Neuron (in vitro differentiated cells): ENCODE data around the gene C9orf153.
"Not testable (repeated sequence)": the region's sequence is repeated elsewhere in the genome, so short reads cannot be mapped to it uniquely, and the experiment has no call there.

Experiments
- H2AFZ ChIP-seq: one replicate; pipeline ENCODE4 v1.6.1; 2013; ENCODE audit warnings: low read depth, mild to moderate bottlenecking, inconsistent platforms, low read length, moderate library complexity
- H3K27me3 ChIP-seq: one replicate; pipeline ENCODE4 v1.6.1; 2013; ENCODE audit warnings: low read length; ENCODE audit not compliant: insufficient read depth
- H3K36me3 ChIP-seq: one replicate; pipeline ENCODE4 v1.6.1; 2013; ENCODE audit warnings: low read length; ENCODE audit not compliant: insufficient read depth
- H3K4me1 ChIP-seq: one replicate; pipeline ENCODE4 v1.6.1; 2013; ENCODE audit warnings: low read length; ENCODE audit not compliant: insufficient read depth
- H3K4me3 ChIP-seq: 2 replicates; pipeline ENCODE4 v1.5.1; 2013; ENCODE audit warnings: mild to moderate bottlenecking, low read length, moderate library complexity
- H3K9me3 ChIP-seq: one replicate; pipeline ENCODE4 v1.6.1; 2013; ENCODE audit warnings: low read length

The C9orf153 gene

DNA sequence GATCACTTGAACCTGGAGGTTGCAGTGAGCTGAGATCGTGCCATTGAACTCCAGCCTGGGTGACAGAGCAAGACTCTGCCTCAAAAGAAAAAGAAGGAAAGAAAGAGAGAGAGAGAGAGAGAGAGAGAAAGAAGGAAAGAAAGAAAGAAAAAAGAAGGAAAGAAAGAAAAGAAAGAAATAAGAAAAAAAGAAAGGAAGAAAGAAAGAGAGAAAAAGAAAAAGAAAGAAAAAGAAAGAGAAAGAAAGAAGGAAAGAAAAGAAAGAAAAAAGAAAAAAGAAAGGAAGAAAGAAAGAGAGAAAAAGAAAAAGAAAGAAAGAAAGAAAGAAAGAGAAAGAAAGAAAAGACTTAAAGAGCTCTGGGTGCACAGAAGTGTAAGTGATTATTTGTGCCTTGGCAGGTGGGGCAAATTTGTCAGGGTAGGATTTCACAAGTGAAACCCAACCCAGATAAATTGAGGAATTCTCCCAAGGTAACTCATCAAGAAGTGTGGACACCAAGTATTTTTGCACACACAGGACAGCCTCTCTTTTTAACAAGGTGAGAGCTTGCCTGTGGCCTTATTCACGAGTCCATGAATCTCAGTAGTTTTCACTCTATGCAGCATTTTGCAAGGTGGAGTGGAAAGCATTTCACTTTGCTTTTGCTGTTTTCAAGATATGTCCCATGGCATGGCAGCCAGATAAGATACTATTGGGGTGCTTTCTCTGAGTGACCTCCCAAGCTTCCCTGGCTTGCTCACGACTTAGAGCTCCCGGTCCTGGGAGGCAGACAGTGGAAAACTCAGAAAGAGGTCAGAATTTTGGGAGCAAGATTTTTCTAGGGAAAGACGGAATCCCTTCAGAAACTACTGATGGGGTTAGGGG lies 57.8 kb downstream of the C9orf153 start:
- no peaks in the 10 kb centered on the region for H3K27me3 ChIP-seq
- H3K4me3 ChIP-seq: no peak overlapping the region

DNA sequence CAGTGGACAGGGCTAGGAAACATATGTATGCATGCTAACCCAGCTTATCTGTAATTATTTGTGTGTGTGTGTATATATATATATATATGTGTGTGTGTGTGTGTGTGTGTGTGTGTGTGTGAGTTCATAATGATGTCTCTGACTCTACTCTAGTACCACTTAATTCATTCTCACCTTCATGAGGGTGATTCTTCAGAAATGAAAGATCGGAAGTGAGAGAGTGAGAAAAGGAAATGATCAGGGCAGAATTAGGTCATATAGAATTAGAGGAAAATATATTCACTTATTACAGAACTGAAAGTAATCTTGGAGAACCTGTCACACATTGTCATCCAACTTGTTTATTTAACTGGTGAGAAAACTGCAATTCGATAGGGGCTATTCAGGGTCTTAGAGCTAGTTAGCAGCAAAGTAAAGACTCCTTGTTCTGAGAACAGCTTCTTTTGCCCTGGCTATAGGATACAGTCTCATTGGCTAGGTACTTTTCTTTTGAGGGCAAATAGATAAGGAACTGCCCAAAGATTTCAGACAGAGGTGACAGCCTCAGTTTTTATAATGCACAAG lies 58.8 kb downstream of the C9orf153 start:
- Histone ChIP-seq H3K9me3 (peaks cover 2% of the 10 kb centered on the region), H3K4me3 (no peak overlapping the region), H2AFZ (no peak overlapping the region), H3K36me3 (no peaks in the 10 kb centered on the region), H3K27me3 (no peaks in the 10 kb centered on the region), H3K4me1 (no peaks in the 10 kb centered on the region)

More for the DNA sequence above, 57.8 kb downstream of the C9orf153 start:
- Histone ChIP-seq H2AFZ (no peak overlapping the region), H3K4me1 (no peaks in the 10 kb centered on the region), H3K9me3 (peaks cover 2% of the 10 kb centered on the region), H3K36me3 (no peaks in the 10 kb centered on the region)

DNA sequence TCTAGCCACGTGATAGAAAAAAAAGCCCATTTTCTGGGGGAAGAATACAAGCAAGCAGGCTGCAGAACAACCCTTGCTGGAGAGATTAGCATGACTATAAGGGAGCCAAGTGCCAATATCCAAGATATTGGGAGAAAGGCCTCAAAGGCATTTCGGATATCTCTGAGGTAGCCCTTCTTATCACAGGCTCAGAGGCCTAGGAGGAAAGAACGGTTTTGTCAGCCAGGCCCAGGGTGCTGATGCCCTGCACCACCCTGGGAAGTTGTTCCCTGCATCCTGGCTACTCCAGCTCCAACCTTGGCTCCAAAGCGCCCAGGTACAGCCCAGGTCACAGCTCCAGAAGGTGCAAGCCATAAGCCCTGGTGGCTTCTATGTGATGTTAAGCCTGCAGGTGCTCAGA lies 66.4 kb downstream of the C9orf153 start:
- H3K36me3 ChIP-seq: no peaks in the 10 kb centered on the region
- H2AFZ ChIP-seq: no peak overlapping the region
- no peaks in the 10 kb centered on the region for H3K4me1 ChIP-seq
- no peak overlapping the region for H3K4me3 ChIP-seq
- H3K27me3 ChIP-seq: no peaks in the 10 kb centered on the region
- H3K9me3 ChIP-seq: peaks cover 5% of the 10 kb centered on the region

- not testable (repeated sequence) for H3K4me3 ChIP-seq, H3K9me3 ChIP-seq, H2AFZ ChIP-seq, H3K27me3 ChIP-seq, H3K4me1 ChIP-seq, H3K36me3 ChIP-seq
Observed at GRCh38 chr9:86190700-86191099, 68.8 kb downstream of the C9orf153 start.

- no peak overlapping the region for H2AFZ ChIP-seq
- H3K36me3 ChIP-seq: no peaks in the 10 kb centered on the region
- H3K27me3 ChIP-seq: no peaks in the 10 kb centered on the region
- H3K4me3 ChIP-seq: no peak overlapping the region
- H3K9me3 ChIP-seq: peaks cover 3% of the 10 kb centered on the region
- H3K4me1 ChIP-seq: no peaks in the 10 kb centered on the region
Observed at GRCh38 chr9:86187121-86187520, 72.3 kb downstream of the C9orf153 start.

GRCh38 chr9:86186696-86187095 lies 72.8 kb downstream of the C9orf153 start:
- Histone ChIP-seq H3K9me3 (peaks cover 2% of the 10 kb centered on the region), H3K27me3 (no peaks in the 10 kb centered on the region), H3K4me1 (no peaks in the 10 kb centered on the region), H3K36me3 (no peaks in the 10 kb centered on the region), H3K4me3 (no peak overlapping the region), H2AFZ (no peak overlapping the region)

DNA sequence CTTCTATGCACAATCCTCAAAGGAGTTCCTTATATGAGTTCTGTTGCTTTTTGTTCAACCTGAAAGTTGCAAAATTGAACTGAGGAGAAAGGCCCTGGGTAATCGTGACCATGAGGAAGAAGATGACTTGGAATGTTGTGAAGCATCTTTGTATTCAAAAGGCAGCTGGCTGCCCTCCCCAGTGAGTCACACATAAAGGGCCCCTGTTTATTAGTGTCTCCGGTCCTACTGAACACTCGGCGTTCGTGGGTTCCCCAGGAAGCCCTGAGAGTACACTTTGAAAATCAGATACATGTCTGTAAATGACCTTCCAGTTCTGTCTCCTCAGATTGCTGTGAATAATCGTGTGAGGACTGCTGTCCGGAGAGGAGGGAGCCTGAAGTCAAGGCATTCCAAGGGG lies 73.6 kb downstream of the C9orf153 start:
- Histone ChIP-seq H3K4me3 (no peak overlapping the region), H2AFZ (no peak overlapping the region), H3K9me3 (peaks cover 1% of the 10 kb centered on the region), H3K4me1 (no peaks in the 10 kb centered on the region), H3K36me3 (no peaks in the 10 kb centered on the region), H3K27me3 (no peaks in the 10 kb centered on the region)

DNA sequence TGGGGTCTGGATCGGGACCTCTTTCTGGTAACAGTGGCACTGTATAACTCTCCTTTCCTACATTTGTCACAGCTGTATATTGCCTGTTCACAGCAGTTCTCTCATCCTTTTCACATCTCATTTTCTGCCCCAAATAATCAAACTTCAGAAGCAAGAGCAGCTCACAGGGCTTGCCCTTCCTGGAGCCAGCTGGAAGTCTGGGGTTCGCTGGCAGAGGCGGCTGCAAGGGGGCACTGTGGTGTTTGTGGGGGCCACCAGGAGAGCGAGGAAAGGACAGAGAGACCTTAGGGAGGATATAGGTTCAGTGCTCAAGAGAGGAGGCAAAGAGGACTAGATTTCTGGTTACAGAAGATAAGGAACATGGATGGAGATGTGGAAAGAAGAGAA lies 75.3 kb downstream of the C9orf153 start:
- no peak overlapping the region for H3K4me3 ChIP-seq
- no peaks in the 10 kb centered on the region for H3K36me3 ChIP-seq
- no peak overlapping the region for H2AFZ ChIP-seq
- H3K4me1 ChIP-seq: no peaks in the 10 kb centered on the region
- peaks cover 1% of the 10 kb centered on the region for H3K9me3 ChIP-seq
- H3K27me3 ChIP-seq: no peaks in the 10 kb centered on the region

DNA sequence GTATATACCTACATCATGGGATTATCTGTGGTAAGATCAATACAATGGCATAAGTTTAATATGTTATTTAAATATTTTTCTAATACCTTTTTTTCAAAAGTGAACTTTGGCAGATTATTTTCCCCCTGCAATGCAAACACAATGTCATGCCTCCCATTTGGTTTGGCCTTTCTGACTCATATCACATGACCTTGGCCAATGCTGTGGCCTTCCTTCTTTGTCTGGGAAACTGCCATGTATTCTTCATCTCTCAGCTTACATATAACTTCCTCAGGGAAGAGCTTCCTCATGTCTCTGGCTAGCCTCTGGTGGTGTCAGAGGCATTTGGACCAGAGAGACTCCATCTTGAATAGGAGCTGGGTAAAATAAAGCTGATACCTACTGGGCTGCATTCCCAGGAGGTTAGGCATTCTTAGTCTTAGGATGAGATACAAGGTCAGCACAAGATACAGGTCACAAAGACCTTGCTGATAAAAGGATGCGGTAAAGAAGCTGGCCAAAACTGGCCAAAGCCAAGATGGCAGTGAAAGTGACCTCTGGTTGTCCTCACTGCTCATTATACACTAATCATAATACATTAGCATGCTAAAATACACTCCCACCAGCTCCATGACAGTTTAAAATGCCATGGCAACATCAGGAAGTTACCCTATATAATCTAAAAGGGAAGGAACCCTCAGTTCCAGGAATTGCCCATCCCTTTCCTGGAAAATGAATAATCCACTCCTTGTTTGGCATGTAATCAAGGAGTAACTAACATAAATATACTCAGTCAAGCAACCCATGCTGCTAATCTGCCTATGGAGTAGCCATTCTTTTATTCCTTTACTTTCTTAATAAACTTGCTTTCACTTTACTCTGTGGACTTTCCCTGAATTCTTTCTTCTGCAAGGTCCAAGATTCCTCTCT lies 76.0 kb downstream of the C9orf153 start:
- Histone ChIP-seq H3K9me3 (no peaks in the 10 kb centered on the region), H3K36me3 (no peaks in the 10 kb centered on the region), H3K4me3 (no peak overlapping the region), H3K27me3 (no peaks in the 10 kb centered on the region), H3K4me1 (peaks cover 2% of the 10 kb centered on the region), H2AFZ (no peak overlapping the region)

GRCh38 chr9:86181379-86182315 lies 77.8 kb downstream of the C9orf153 start:
- no peaks in the 10 kb centered on the region for H3K36me3 ChIP-seq
- no peaks in the 10 kb centered on the region for H3K9me3 ChIP-seq
- no peak overlapping the region for H3K4me3 ChIP-seq
- H2AFZ ChIP-seq: no peak overlapping the region
- peaks cover 9% of the 10 kb centered on the region for H3K4me1 ChIP-seq
- H3K27me3 ChIP-seq: no peaks in the 10 kb centered on the region

DNA sequence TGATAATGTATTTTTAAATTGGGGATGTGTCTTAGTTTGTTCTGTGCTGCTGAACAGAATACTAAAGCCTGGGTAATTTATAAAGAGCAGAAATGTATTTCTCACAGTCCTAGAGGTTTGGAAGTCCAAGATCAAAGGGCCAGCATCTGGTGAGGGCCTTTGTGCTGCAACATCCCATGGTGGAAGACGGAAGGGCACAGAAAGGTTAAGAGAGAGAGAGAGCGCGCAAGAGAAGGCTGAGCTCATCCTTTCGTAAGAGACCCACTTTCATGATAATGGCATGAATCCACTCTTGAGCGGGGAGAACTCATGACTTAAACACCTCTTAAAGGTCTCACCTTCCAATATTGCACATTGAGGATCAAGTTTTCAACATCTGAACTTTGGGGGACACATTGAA lies 81.0 kb downstream of the C9orf153 start:
- H3K36me3 ChIP-seq: no peaks in the 10 kb centered on the region
- H3K9me3 ChIP-seq: no peaks in the 10 kb centered on the region
- H3K27me3 ChIP-seq: no peaks in the 10 kb centered on the region
- H2AFZ ChIP-seq: no peak overlapping the region
- H3K4me1 ChIP-seq: peaks cover 9% of the 10 kb centered on the region
- no peak overlapping the region for H3K4me3 ChIP-seq

- H3K9me3 ChIP-seq: no peaks in the 10 kb centered on the region
Observed at GRCh38 chr9:86177995-86178394, 81.5 kb downstream of the C9orf153 start.

More at GRCh38 chr9:86177995-86178394, 81.5 kb downstream of the C9orf153 start:
- Histone ChIP-seq H2AFZ (no peak overlapping the region), H3K27me3 (no peaks in the 10 kb centered on the region), H3K4me3 (no peak overlapping the region), H3K36me3 (no peaks in the 10 kb centered on the region), H3K4me1 (peaks cover 9% of the 10 kb centered on the region)
